GM12891 (cell line): Measurements from ENCODE around the gene TGM4.

Experiments
- POLR2A ChIP-seq: IDR thresholded peaks from 2 replicates; pipeline ENCODE4 v1.6.1; 2011; ENCODE audit warnings: low read depth, low read length, control low read depth
- TAF1 ChIP-seq: IDR thresholded peaks from 2 replicates; pipeline ENCODE4 v1.6.1; 2011; ENCODE audit warnings: low read depth, low read length, control low read depth

DNA sequence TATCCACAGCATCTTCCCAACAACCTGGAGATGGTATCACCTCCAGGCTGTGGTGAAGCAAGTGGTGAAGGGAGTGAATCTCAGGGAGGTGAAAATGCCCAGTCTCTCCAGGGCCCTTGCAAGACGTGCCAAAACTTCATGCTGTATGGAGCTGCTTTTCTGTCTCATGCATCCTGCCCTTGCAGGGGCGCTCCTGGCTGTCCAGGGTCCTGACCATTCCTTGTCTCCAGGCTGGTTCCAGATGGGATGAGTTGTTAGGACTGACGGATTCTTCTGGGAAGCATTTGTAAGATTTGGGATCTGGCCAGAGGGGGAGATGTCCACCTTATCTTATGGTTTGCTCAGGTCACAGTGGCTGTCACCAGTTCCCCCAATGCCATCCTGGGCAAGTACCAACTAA is 15.8 kb downstream of the TGM4 start:
- TF ChIP-seq TAF1: no peak
- no peak for TF ChIP-seq POLR2A
